ENCODE data around the gene RABGGTB. TPM values are rescaled to one million over a fixed set of nuclear protein-coding genes. Genes with fewer than 3 reads are reported as not detected.
"Not testable (repeated sequence)": the region's sequence is repeated elsewhere in the genome, so short reads cannot be mapped to it uniquely, and the experiment has no call there.

The RABGGTB gene
- total and polyA plus RNA-seq, 5 experiments from 2014 or later = 6.9 to 133 (median 9.1) TPM

- DNase-seq (no peak), ATAC-seq (no peak)
- H3K9me3 Mint-ChIP-seq = no peaks in the 10 kb centered on the region
- peaks cover 4 to 67% (median 24%) of the 10 kb centered on the region in 3 donors for H3K36me3 Mint-ChIP-seq
- H3K4me3 Mint-ChIP-seq = peak overlapping the region in 1 of 10 donors; percentile 20
- peak overlapping the region in 1 of 10 donors; percentile 68 for H3K27ac Mint-ChIP-seq
- POLR2A ChIA-PET = no interaction called here
- H3K27me3 Mint-ChIP-seq = no peaks in the 10 kb centered on the region
- H3K4me1 Mint-ChIP-seq = peaks cover 9 to 14% (median 11%) of the 10 kb centered on the region in 4 donors
Observed at GRCh38 chr1:75797273-75797588, 11.2 kb downstream of the RABGGTB start.

- Mint-ChIP-seq H3K9me3 (no peaks in the 10 kb centered on the region), H3K4me3 (no peak overlapping the region), H3K36me3 (peaks cover 4 to 63% (median 24%) of the 10 kb centered on the region in 3 donors), H3K27me3 (no peaks in the 10 kb centered on the region), H3K27ac (peak overlapping the region in 6 of 10 donors; percentile 7 to 68 (median 52)), H3K4me1 (peaks cover 6 to 11% (median 9%) of the 10 kb centered on the region in 4 donors)
- ATAC-seq (no peak), DNase-seq (no peak)
- POLR2A ChIA-PET = no interaction called here
Observed at GRCh38 chr1:75797606-75798216, 11.7 kb downstream of the RABGGTB start.

- H3K9me3 Mint-ChIP-seq, ATAC-seq, H3K27me3 Mint-ChIP-seq, H3K4me3 Mint-ChIP-seq, DNase-seq, H3K4me1 Mint-ChIP-seq: not testable (repeated sequence)
- peak overlapping the region in 2 of 10 donors; percentile 9 to 15 for H3K27ac Mint-ChIP-seq
- POLR2A ChIA-PET = interaction anchor here (0.7 kb wide), 1 partner anchor 29 kb away, joined by 4 read pairs; no protein-coding TSS in a partner anchor
- peaks cover 1 to 26% (median 15%) of the 10 kb centered on the region in 3 donors for H3K36me3 Mint-ChIP-seq
Observed at GRCh38 chr1:75801480-75801879, 15.4 kb downstream of the RABGGTB start.

- Mint-ChIP-seq H3K9me3 (no peaks in the 10 kb centered on the region), H3K27ac (no peak overlapping the region), H3K27me3 (no peaks in the 10 kb centered on the region), H3K36me3 (peaks cover 0 to 3% (median 0%) of the 10 kb centered on the region in 3 donors), H3K4me1 (no peaks in the 10 kb centered on the region), H3K4me3 (no peak overlapping the region)
- no peak for DNase-seq
- POLR2A ChIA-PET = no interaction called here
- ATAC-seq = no peak
Observed at GRCh38 chr1:75808921-75809320, 22.9 kb downstream of the RABGGTB start.

- H3K4me1 Mint-ChIP-seq, POLR2A ChIA-PET, ATAC-seq, H3K4me3 Mint-ChIP-seq, H3K27ac Mint-ChIP-seq, H3K9me3 Mint-ChIP-seq, DNase-seq, H3K36me3 Mint-ChIP-seq, H3K27me3 Mint-ChIP-seq: not testable (repeated sequence)
Observed at GRCh38 chr1:75810113-75810512, 24.1 kb downstream of the RABGGTB start.

- Mint-ChIP-seq H3K36me3 (peaks cover 0 to 8% (median 0%) of the 10 kb centered on the region in 3 donors), H3K4me3 (no peak overlapping the region), H3K4me1 (no peaks in the 10 kb centered on the region), H3K9me3 (no peaks in the 10 kb centered on the region), H3K27ac (no peak overlapping the region), H3K27me3 (no peaks in the 10 kb centered on the region)
- ATAC-seq (no peak), DNase-seq (no peak)
- POLR2A ChIA-PET = interaction anchor here (0.6 kb wide), 1 partner anchor 25 kb away, joined by 3 read pairs; no protein-coding TSS in a partner anchor
Observed at GRCh38 chr1:75811211-75811981, 25.3 kb downstream of the RABGGTB start.

GRCh38 chr1:75812065-75812464, 26.0 kb downstream of the RABGGTB start:
- POLR2A ChIA-PET = interaction anchor here (0.6 kb wide), 1 partner anchor 25 kb away, joined by 3 read pairs; no protein-coding TSS in a partner anchor
- DNase-seq (no peak), ATAC-seq (no peak)
- no peak overlapping the region for H3K27ac Mint-ChIP-seq
- no peaks in the 10 kb centered on the region for H3K27me3 Mint-ChIP-seq
- no peaks in the 10 kb centered on the region for H3K4me1 Mint-ChIP-seq
- H3K9me3 Mint-ChIP-seq = no peaks in the 10 kb centered on the region
- H3K4me3 Mint-ChIP-seq = no peak overlapping the region
- H3K36me3 Mint-ChIP-seq = peaks cover 0 to 11% (median 0%) of the 10 kb centered on the region in 3 donors

GRCh38 chr1:75823596-75823995, 37.5 kb downstream of the RABGGTB start:
- H3K27me3 Mint-ChIP-seq = peaks cover 0 to 27% (median 6%) of the 10 kb centered on the region in 5 donors
- DNase-seq, ATAC-seq, POLR2A ChIA-PET, H3K27ac Mint-ChIP-seq, H3K4me3 Mint-ChIP-seq, H3K4me1 Mint-ChIP-seq: not testable (repeated sequence)
- H3K36me3 Mint-ChIP-seq = peaks cover 20 to 67% (median 25%) of the 10 kb centered on the region in 3 donors
- peaks cover 0 to 37% (median 14%) of the 10 kb centered on the region in 9 donors for H3K9me3 Mint-ChIP-seq

- H3K27ac Mint-ChIP-seq = no peak overlapping the region
- ATAC-seq (no peak), DNase-seq (no peak)
- H3K36me3 Mint-ChIP-seq = peaks cover 0 to 20% (median 13%) of the 10 kb centered on the region in 3 donors
- no peak overlapping the region for H3K4me3 Mint-ChIP-seq
- POLR2A ChIA-PET = no interaction called here
- peaks cover 0 to 17% (median 0%) of the 10 kb centered on the region in 5 donors for H3K27me3 Mint-ChIP-seq
- peaks cover 7 to 39% (median 28%) of the 10 kb centered on the region in 9 donors for H3K9me3 Mint-ChIP-seq
- H3K4me1 Mint-ChIP-seq = peaks cover 0 to 4% (median 2%) of the 10 kb centered on the region in 4 donors
Observed at GRCh38 chr1:75836528-75837100, 50.6 kb downstream of the RABGGTB start.

- no peak overlapping the region for H3K27ac Mint-ChIP-seq
- no peak overlapping the region for H3K4me3 Mint-ChIP-seq
Observed at GRCh38 chr1:75838079-75838478, 52.0 kb downstream of the RABGGTB start.

GRCh38 chr1:75841421-75841820, 55.4 kb downstream of the RABGGTB start:
- peaks cover 0 to 4% (median 2%) of the 10 kb centered on the region in 4 donors for H3K4me1 Mint-ChIP-seq
- peaks cover 0 to 13% (median 0%) of the 10 kb centered on the region in 5 donors for H3K27me3 Mint-ChIP-seq
- no peak overlapping the region for H3K27ac Mint-ChIP-seq
- POLR2A ChIA-PET = interaction anchor here (0.6 kb wide), 1 partner anchor 471 kb away, joined by 3 read pairs; no protein-coding TSS in a partner anchor
- ATAC-seq (no peak), DNase-seq (no peak)
- H3K36me3 Mint-ChIP-seq = peaks cover 0 to 9% (median 3%) of the 10 kb centered on the region in 3 donors
- H3K4me3 Mint-ChIP-seq = no peak overlapping the region
- H3K9me3 Mint-ChIP-seq = peaks cover 0 to 11% (median 5%) of the 10 kb centered on the region in 9 donors

More at GRCh38 chr1:75838079-75838478, 52.0 kb downstream of the RABGGTB start:
- ATAC-seq = no peak
- POLR2A ChIA-PET = no interaction called here
- Mint-ChIP-seq H3K9me3 (peaks cover 2 to 25% (median 19%) of the 10 kb centered on the region in 9 donors), H3K27me3 (peaks cover 0 to 17% (median 0%) of the 10 kb centered on the region in 5 donors), H3K36me3 (peaks cover 0 to 20% (median 8%) of the 10 kb centered on the region in 3 donors), H3K4me1 (peaks cover 0 to 4% (median 2%) of the 10 kb centered on the region in 4 donors)
- no peak for DNase-seq

Measured in naive thymus-derived CD8-positive, alpha-beta T cell (primary cell).